Neural cell (in vitro differentiated cells): Measurements from ENCODE around the gene STRBP.

Experiments used
- CTCF ChIP-seq: fragments of 450-650 bp; IDR thresholded peaks from 2 replicates; pipeline ENCODE4 v1.5.1; 2014; ENCODE audit warnings: antibody characterized with exemption, mild to moderate bottlenecking, moderate library complexity; ENCODE audit not compliant: poor library complexity, severe bottlenecking
- EP300 ChIP-seq: fragments of 450-650 bp; conservative IDR thresholded peaks from 2 replicates; pipeline ENCODE4 v1.6.1; 2014; ENCODE audit warnings: antibody characterized with exemption, mild to moderate bottlenecking, moderate library complexity; ENCODE audit not compliant: poor library complexity, severe bottlenecking
- EZH2 ChIP-seq: fragments of 200-600, 300-800 bp; shearing (Covaris generic), sonication (generic); IDR thresholded peaks from 2 replicates; pipeline ENCODE4 v1.6.1; 2014; ENCODE audit warnings: antibody characterized with exemption, low read length, borderline replicate concordance, mild to moderate bottlenecking; ENCODE audit not compliant: insufficient read depth, poor library complexity, severe bottlenecking
- POLR2AphosphoS5 ChIP-seq: IDR thresholded peaks from 2 replicates; pipeline ENCODE4 v1.6.1; 2012
- REST ChIP-seq: IDR thresholded peaks from 2 replicates; pipeline ENCODE4 v1.6.1; 2012; ENCODE audit warnings: borderline replicate concordance
- TAF1 ChIP-seq: IDR thresholded peaks from 2 replicates; pipeline ENCODE4 v1.6.1; 2012; ENCODE audit warnings: low read depth

GRCh38 chr9:123266655-123267399 lies 1.6 kb downstream of the STRBP start:
- TF ChIP-seq POLR2AphosphoS5 (no peak), REST (no peak), EP300 (no peak), CTCF (no peak), TAF1 (no peak), EZH2 (no peak)
